Endothelial cell of umbilical vein (primary cell): ENCODE measurements around the gene MRGPRD. TPM values are rescaled to one million over a fixed set of nuclear protein-coding genes. Genes with fewer than 3 reads are reported as not detected.
A peak's percentile ranks its signal among the peaks of the same experiment; 100 is the strongest.

Experiments
- BruUV-seq: library from RNA; stranded (reverse); fragments of 400-500 nt; replicated peaks from 2 replicates; lab custom pipeline; 2021; lab: Mats Ljungman, UMichigan
- CTCF ChIA-PET: fragments of 300-600, 350-600 bp; sonication (Branson Sonifier 250); formaldehyde crosslinking; loops from one replicate; lab custom pipeline; 2021; ENCODE audit warnings: antibody characterized with exemption, inconsistent platforms; lab: Charles Lee
- POLR2A ChIA-PET: fragments of 300-600, 350-600 bp; sonication (Branson Sonifier 250); formaldehyde crosslinking; loops from one replicate; lab custom pipeline; 2021; ENCODE audit warnings: antibody characterized with exemption, inconsistent platforms; lab: Charles Lee
- DNase-seq: peaks from one replicate; pipeline ENCODE4 v3.0.0-alpha.2; 2011; ENCODE audit warnings: low read depth, low spot score
- FAIRE-seq: peaks from 2 replicates; lab custom pipeline; 2011; peaks lifted over from hg19 to GRCh38; lab: Jason Lieb, UNC
- H2AFZ ChIP-seq: 2 replicates; pipeline ENCODE4 v1.6.0; 2012; ENCODE audit warnings: low read depth, low read length, control low read depth, inconsistent platforms
- H3K27ac ChIP-seq: 2 replicates; pipeline ENCODE4 v1.5.1; 2011; ENCODE audit warnings: low read depth, mild to moderate bottlenecking, control low read depth, low read length, moderate library complexity; ENCODE audit not compliant: insufficient read depth
- H3K27me3 ChIP-seq, 2 experiments: 2 replicates each; pipeline versions ENCODE4 v1.6.0 to v1.6.1; 2011; ENCODE audit warnings: low read length in 2 of 2, mixed read lengths in 1 of 2; ENCODE audit not compliant: control insufficient read depth in 2 of 2, insufficient read depth in 2 of 2
- H3K36me3 ChIP-seq, 2 experiments: 2 replicates in 1 of 2; 3 replicates in 1 of 2; pipeline ENCODE4 v1.5.1; 2011; ENCODE audit warnings: low read length in 2 of 2, mild to moderate bottlenecking in 1 of 2, moderate library complexity in 1 of 2; ENCODE audit not compliant: control insufficient read depth in 2 of 2, insufficient read depth in 2 of 2; ENCODE audit errors: extremely low read depth in 1 of 2
- H3K4me1 ChIP-seq: 3 replicates; pipeline ENCODE4 v1.5.1; 2011; ENCODE audit warnings: mild to moderate bottlenecking, low read length; ENCODE audit not compliant: control insufficient read depth, insufficient read depth; ENCODE audit errors: extremely low read depth
- H3K4me2 ChIP-seq: 2 replicates; pipeline ENCODE4 v1.6.1; 2011; ENCODE audit warnings: low read length, control low read depth, mixed read lengths; ENCODE audit not compliant: insufficient read depth
- H3K4me3 ChIP-seq, 3 experiments: fragments of 200-600 bp in 1 of 3; sonication (generic), shearing (Covaris generic) in 1 of 3; replicated peaks in 1 of 3; 2 replicates each; pipeline ENCODE4 v1.5.1; 2011 to 2016; ENCODE audit warnings: control low read depth in 3 of 3, low read length in 3 of 3, mild to moderate bottlenecking in 2 of 3, inconsistent platforms in 1 of 3, low read depth in 1 of 3, moderate library complexity in 1 of 3; ENCODE audit not compliant: insufficient read depth in 1 of 3
- H3K79me2 ChIP-seq: 2 replicates; pipeline ENCODE4 v1.6.0; 2012; ENCODE audit warnings: low read length, inconsistent platforms; ENCODE audit not compliant: control insufficient read depth, insufficient read depth
- H3K9ac ChIP-seq: replicated peaks from 2 replicates; pipeline ENCODE3; 2011; ENCODE audit warnings: low read length, control low read depth; ENCODE audit not compliant: insufficient read depth; ENCODE audit errors: extremely low read depth
- H3K9me1 ChIP-seq: replicated peaks from 3 replicates; pipeline ENCODE4 v1.6.0; 2011; ENCODE audit warnings: mild to moderate bottlenecking, low read length; ENCODE audit not compliant: control insufficient read depth, insufficient read depth; ENCODE audit errors: extremely low read depth
- H3K9me3 ChIP-seq: replicated peaks from 2 replicates; pipeline ENCODE4 v1.5.1; 2012; ENCODE audit warnings: low read length, inconsistent platforms; ENCODE audit not compliant: control insufficient read depth, insufficient read depth
- H4K20me1 ChIP-seq: replicated peaks from 2 replicates; pipeline ENCODE3; 2011; ENCODE audit warnings: mild to moderate bottlenecking, low read length; ENCODE audit not compliant: control insufficient read depth, insufficient read depth; ENCODE audit errors: extremely low read depth
- CTCF ChIP-seq, 2 donors: IDR thresholded peaks; 1 replicate in 1 of 2; 2 replicates in 1 of 2; pipeline ENCODE4 v1.5.1; 2011; ENCODE audit warnings: low read length in 2 of 2, mild to moderate bottlenecking in 2 of 2, moderate library complexity in 2 of 2, control low read depth in 1 of 2, inconsistent platforms in 1 of 2, low read depth in 1 of 2; ENCODE audit not compliant: insufficient read depth in 1 of 2; ENCODE audit errors: extremely low read depth in 1 of 2
- EZH2 ChIP-seq: IDR thresholded peaks from 2 replicates; pipeline ENCODE4 v1.6.1; 2012; ENCODE audit warnings: borderline replicate concordance, low read depth, mild to moderate bottlenecking, moderate library complexity, low read length, inconsistent platforms; ENCODE audit not compliant: severe bottlenecking
- FOS ChIP-seq: IDR thresholded peaks from 2 replicates; pipeline ENCODE4 v1.6.1; 2011; ENCODE audit warnings: mild to moderate bottlenecking, low read length, moderate library complexity, borderline replicate concordance; ENCODE audit not compliant: insufficient read depth
- GATA2 ChIP-seq: IDR thresholded peaks from 2 replicates; pipeline ENCODE4 v1.7.0; 2011; ENCODE audit warnings: low read depth, mild to moderate bottlenecking, moderate library complexity, mixed read lengths, low read length; ENCODE audit not compliant: insufficient read length, insufficient read depth
- JUN ChIP-seq: IDR thresholded peaks from 2 replicates; pipeline ENCODE4 v1.6.1; 2011; ENCODE audit warnings: borderline replicate concordance, low read depth; ENCODE audit not compliant: insufficient read length, insufficient read depth
- MYC ChIP-seq: IDR thresholded peaks from one replicate; pipeline ENCODE4 v1.6.1; 2011; ENCODE audit warnings: mild to moderate bottlenecking, low read depth, low read length
- POLR2A ChIP-seq: IDR thresholded peaks from 2 replicates; pipeline ENCODE4 v1.6.1; 2012; ENCODE audit warnings: low read depth, mild to moderate bottlenecking, control low read depth, low read length
- POLR2AphosphoS5 ChIP-seq: IDR thresholded peaks from 2 replicates; pipeline ENCODE4 v1.6.1; 2012; ENCODE audit warnings: low read depth, mild to moderate bottlenecking, control low read depth, low read length, moderate library complexity; ENCODE audit not compliant: insufficient read depth
- dilution Hi-C: fragments of 300-500 bp; cut with MboI; formaldehyde crosslinking; loops from one replicate; pipeline ENCODE4 v1.15.0; 2019; ENCODE audit warnings: low sequenced_read_pairs; ENCODE audit not compliant: extremely low pct_ligation_motif_present
- intact Hi-C: fragments of 100-400 bp; cut with micrococcal nuclease; formaldehyde crosslinking; loops from one replicate; pipeline ENCODE4 v1.10.0; 2022
- polyA plus RNA-seq, 4 experiments: library from polyadenylated mRNA; depleted of rRNA in 3 of 4; stranded (reverse) in 3 of 4; unstranded in 1 of 4; fragments of >200 nt; gene quantifications; 2 replicates each; pipeline versions ENCODE4 v1.2.1 to v1.2.3, GENCODE V29; 2011 to 2012; ENCODE audit warnings: missing spikeins in 1 of 4
- total RNA-seq: library from RNA; stranded (reverse); gene quantifications from 2 replicates; pipeline ENCODE4 v1.2.3, GENCODE V29; 2021
- TF ChIP-seq, protein P1 (sequence below): IDR thresholded peaks from 2 replicates; pipeline ENCODE4 v1.6.1; 2011; ENCODE audit not compliant: insufficient read depth, insufficient read length

The MRGPRD gene
- total and polyA plus RNA-seq, 2 donors (not counting 3 experiments of a cell fraction or from before 2014, with no cell fraction given) = not detected

DNA sequence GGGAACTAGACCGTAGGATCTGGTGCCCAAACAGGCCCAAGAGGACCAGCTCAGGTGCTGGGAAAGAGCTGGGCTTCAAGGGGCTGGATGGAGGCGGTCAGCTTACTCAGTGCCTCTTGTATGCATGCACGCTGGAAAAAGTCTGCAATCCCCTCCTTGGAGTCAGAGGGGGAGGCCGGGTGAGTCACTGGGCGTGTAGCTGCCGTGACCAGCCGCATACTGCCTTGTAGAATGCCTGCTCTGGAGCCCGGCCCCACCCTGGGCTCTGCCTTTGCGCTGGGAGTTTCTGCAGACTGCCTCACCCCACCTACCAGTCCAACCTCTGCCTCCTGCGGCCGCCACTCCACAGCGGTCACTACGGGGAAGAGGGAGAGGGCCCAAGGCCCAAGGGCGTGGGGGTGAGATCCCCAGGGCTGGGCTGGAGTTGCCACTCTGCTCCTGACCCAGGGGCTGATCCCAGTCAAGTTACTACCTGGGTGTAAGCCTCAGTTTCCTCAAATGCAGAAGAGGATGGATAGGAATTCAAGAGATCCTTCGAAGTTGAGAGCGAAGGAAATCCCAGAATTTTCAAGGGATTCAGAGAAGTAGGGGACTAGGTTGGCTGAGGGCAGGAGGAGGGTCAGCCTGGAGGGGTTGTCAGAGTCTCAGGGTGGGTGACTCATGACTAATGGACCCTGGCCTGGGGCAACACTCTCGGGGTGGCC lies 28.1 kb upstream of the MRGPRD start:
- no peaks in the 10 kb centered on the region for H4K20me1 ChIP-seq
- CTCF ChIA-PET = no interaction called here
- peaks cover 24 to 38% of the 10 kb centered on the region in 2 experiments for H3K27me3 ChIP-seq
- DNase-seq = peak; percentile 51
- POLR2A ChIA-PET = no interaction called here
- BruUV-seq = no TSS peak
- no peak overlapping the region for H2AFZ ChIP-seq
- H3K9me3 ChIP-seq = no peaks in the 10 kb centered on the region
- no peaks in the 10 kb centered on the region for H3K4me1 ChIP-seq
- H3K79me2 ChIP-seq = no peaks in the 10 kb centered on the region
- H3K27ac ChIP-seq = no peak overlapping the region
- H3K9me1 ChIP-seq = no peaks in the 10 kb centered on the region
- dilution Hi-C loops = no loop called here
- H3K9ac ChIP-seq = no peak overlapping the region
- no peaks in the 10 kb centered on the region for H3K36me3 ChIP-seq
- TF ChIP-seq CTCF (IDR thresholded peaks at IDR 0.05; ENCODE audit: extremely low read depth in 1 of 2, insufficient read depth in 1 of 2, low read depth in 1 of 2, low read length in 2 of 2) (no peak), POLR2AphosphoS5 (no peak), FOS (no peak), POLR2A (no peak), EZH2 (no peak), JUN (no peak), GATA2 (no peak), MYC (no peak)
- TF ChIP-seq, protein P1, sequence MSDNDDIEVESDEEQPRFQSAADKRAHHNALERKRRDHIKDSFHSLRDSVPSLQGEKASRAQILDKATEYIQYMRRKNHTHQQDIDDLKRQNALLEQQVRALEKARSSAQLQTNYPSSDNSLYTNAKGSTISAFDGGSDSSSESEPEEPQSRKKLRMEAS = no peak
- intact Hi-C loops = no loop called here
- H3K4me3 ChIP-seq = no peak overlapping the region
- peak; percentile 63 for FAIRE-seq
- no peak overlapping the region for H3K4me2 ChIP-seq
